NCI-H2081 (cell line): ENCODE results near the gene PSMA6.
"Not testable (repeated sequence)": the region's sequence is repeated elsewhere in the genome, so short reads cannot be mapped to it uniquely, and the experiment has no call there.

Experiments
- DNase-seq, 2 experiments: peaks; one replicate each; lab custom pipeline; 2025; lab: John Stamatoyannopoulos, UW

The PSMA6 gene

DNA sequence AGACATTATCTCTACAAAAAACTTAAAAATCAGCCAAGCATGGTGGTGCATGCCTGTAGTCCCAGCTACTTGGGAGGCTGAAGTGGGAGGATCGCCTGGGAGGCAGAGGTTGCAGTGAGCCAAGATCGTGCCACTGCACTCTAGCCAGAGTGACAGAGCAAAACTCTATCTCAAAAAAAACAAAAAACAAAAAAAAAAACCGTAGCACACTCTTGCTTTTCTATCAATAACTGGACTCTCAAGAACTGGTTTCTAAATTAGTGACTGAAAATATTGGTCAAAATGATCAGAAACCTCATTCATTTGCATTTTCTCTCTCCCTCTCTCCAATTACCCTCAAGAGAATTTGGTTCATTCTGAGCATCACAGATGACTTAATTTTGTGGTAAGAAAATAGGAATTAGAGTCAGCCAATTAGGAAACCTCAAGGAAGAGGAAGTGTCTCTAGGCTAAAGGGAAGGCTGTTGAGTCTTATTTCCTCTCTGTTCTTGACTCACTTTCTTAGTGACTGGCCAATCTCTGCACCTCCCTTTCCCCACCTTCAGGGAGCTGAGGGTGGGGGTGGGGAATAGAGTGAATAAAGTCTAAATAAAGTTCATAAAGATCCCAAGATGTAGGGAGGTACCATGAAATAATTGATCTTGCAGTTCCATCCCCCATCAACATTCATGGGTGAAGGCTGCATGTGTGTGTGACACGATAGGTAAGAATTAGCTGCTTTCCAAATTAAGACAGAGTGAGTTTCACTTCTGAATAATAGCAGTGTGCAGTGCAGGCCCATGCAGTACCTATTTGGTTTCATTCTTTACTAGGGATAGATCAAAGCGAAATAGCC lies 6.8 kb upstream of the PSMA6 start:
- no peak for DNase-seq

DNA sequence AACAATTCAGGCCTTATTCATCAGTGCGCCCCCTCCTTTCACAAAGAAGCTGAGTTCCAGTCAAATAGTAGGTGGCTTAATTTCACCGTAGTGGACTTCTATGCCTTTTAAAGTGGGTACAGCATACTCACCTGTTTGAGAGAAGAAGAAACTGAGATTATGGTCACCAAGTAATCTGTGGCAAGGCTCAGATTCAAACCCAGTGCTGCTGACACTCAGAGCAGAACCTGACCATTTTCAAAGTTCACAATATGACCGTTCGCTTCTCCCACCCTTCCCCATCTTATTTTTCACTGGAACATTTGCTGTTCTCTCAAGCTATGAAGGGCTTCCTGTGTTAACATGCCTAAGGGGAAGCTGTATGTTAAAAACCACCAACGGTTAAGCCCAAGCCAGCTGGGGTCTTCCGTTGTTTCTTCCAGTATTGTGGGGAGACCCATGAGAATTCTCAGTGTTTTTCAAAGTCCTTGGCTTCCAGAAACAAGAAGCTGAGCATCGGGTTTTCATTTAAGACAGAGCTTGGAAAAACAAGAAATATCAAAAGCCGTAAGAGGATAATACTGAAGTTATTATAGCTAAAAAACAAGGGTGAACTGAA lies 6.1 kb upstream of the PSMA6 start:
- DNase-seq: no peak

GRCh38 chr14:35286707-35287106 lies 5.5 kb upstream of the PSMA6 start:
- no peak for DNase-seq

DNA sequence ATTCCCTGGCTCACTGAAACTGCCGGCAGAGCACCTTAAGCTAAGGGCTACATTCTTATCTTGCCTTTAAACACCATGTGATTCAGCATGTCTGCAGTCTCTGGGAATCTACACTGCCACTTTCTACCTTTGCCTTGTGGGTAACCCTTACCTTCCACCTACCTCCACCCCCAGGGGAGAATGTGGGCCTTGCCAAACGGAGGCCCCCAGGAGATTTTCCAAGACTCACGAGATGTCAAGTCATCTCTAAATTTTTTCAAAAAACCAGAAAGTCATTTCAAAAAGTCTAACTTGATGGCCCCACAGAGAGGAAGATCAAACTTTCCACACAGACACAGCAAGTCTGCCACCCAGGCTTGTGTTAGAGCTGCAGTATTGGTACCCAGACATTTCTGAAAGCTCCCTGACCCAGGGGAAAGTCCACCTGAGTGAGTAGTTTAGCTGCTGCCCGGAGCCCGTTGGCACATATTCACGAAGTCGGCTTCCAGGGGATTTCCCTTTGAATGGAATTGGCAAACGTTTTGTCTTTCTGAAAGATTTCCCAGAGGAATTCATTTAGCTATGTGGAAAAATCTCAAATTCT lies 4.7 kb upstream of the PSMA6 start:
- DNase-seq: no peak

- DNase-seq: no peak
These were observed 2.6 kb upstream of the PSMA6 start for GRCh38 chr14:35289623-35290022.

DNA sequence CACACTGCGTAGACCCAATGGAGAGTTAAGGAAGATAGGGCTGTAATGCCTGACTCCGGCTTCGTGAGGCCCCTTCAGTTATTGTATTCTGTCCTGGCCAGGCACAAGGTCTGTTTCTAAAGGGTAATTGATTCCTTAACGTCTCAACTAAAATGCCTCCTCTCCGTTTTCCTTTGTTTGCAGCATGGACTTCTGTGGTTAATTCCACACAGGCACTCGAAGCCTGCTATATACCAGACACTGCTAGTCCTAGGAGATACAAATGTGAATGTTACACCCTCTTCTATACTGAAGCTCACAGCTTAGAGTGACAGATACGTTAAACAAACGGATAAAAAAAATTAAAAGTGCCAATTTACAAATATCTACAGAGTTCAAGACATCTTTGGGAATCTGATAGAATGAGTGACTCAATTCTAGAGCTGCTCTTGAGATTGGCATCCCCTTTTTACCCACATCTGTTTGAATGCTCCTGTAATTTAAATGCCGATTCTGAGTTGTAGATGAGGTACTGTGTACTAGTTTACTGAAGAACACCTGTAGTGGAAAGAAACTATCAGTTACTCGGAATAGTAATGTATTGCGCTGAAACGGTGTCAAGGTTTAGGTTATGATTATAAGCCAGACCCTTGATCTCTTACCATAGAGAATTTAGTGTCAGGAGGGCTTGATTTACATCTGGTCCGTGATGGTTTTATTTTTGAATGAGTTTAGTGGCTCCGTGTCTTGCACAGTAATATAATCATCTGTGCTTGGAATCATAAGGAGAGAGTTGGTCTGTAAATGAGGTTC lies 784 bp downstream of the PSMA6 start:
- DNase-seq: no peak

GRCh38 chr14:35295845-35296161 lies 3.6 kb downstream of the PSMA6 start:
- DNase-seq: no peak

DNA sequence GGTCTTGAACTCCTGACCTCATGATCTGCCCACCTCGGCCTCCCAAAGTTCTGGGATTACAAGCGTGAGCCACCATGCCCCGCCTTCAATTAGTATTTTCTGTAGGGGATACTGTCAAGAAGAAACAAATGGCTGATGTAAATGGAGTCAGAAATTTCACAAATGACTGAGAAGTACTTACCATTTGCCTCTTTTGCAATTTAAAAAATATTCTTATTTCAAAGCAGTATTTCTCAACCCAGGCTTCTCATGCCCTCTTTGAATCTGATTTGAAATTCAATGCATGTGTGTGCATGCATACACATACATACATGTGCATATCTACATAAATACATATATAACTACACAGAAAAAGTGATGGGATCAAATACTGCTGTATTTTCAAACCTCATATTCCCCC lies 4.4 kb downstream of the PSMA6 start:
- no peak for DNase-seq

GRCh38 chr14:35297706-35298105 lies 5.5 kb downstream of the PSMA6 start:
- DNase-seq: no peak

DNA sequence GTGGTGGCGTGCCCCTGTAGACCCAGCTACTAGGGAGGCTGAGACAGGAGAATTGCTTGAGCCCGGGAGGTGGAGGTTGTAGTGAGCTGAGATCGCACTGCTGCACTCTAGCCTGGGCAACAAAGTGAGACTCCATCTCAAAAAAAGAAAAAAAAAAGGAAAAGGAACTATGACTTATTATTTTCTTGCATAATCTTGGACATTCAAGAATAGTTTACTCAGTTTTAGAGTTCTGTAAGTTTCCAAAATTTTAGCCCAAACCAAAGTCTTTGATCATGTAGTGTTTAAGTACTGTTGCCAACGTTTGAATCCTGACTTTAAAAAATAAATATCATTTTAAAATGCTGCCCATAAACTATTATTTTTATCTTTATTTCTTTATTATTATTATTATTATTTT lies 6.2 kb downstream of the PSMA6 start:
- no peak for DNase-seq

GRCh38 chr14:35299708-35300107 lies 7.5 kb downstream of the PSMA6 start:
- DNase-seq: no peak

DNA sequence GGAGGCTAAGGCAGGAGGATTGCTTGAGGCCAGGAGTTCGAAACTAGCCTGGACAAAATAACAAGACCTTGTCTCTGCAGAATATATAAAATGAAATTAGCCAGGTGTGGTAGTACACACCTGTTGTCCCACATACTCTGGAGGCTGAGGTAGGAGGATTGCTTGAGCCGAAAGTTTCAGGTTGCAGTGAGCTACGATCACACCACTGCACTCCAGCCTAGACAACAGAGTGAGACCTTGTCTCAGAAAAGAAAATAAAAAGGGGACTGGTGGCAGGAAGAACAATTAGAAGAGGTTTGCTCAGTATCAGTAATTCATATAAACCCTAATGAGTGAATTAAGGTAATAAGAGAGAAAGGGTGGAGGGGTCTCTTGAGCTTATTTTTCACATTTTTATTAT lies 8.0 kb downstream of the PSMA6 start:
- no peak for DNase-seq

DNA sequence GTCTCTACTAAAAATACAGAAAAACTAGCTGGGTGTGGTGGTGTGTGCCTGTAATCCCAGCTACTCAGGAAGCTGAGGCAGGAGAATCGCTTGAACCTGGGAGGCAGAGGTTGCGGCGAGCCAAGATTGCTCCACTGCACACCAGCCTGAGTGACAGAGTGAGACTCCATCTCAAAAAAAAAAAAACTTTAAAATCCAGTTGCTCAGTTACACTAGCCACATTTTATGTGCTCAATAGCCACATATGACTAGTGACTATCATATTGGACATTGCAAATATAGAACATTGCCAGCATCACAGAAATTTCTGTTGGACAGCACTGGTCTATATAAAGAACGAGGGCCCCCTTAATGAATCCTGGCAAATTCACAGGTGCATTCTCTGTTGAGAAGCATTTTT lies 9.2 kb downstream of the PSMA6 start:
- DNase-seq: not testable (repeated sequence)

DNA sequence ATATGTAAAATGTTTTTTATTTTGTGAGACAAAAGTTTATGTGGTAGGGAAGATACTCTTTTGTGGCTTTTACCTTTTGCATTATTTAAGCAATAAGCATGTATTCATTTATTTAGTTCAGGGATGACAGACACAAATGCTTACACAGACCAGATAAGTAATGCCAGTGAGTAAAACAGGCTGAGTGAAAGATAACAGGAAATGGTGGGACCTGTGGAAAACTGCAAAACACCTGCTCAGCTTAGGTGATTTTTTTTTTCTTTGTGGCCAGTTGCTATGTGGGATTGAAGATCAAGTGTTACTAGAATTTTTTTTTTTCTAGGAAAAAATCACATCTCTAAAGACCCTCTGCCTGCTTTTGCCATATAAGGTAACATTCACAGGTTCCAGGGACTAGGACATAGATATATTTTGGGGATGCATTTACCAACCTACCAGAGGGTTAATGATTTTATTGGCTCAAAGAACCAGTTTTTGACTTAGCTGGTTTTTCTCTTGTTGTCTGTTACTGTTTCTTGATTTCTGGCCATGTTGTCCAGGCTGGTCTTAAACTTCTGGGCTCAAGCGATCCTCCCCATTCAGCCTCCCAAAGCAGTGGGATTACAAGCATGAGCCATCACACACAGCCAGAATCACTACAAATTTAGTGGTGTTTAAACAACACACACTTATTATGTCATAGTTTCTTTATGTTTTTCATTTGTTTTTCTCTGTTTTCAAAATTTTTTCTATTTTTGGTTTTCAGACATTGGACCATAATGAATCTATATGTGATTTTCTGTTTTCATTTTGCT lies 9.8 kb downstream of the PSMA6 start:
- no peak for DNase-seq

DNA sequence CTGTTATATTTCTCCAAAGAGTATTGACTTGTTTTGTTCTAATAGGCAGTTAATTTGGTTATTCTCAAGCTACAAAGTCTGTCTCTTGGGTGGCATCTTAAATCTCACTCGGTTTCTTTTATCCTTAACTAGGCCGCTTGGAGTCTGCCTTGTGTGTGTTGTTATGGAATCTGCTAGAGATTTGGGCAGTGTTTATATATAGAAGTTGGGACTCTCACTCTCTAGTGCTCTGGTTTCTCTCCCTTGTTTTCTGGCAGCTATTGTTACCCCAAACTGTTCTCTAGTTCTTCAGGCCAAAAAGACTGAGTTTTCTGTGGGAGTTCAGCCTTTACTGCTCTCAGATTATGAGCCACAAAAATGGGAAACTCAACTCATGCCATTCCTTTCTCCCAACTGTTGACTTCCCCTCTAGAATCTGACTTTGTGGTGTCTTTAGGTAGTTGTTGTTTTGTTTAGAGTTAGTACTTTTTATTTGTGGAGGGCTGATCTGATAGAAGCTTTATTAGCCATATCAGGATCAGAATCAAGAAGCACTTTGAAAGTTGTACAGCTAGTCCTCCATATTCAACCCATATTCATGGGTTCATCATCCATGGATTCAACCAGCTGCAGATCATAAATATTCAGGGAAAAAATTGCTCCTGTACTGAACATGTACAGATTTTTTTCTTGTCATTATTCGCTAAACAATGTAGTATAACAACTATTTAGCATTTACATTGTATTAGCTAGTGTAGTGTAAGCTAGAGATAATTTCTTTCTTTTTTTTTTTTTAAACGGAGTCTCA lies 11.2 kb downstream of the PSMA6 start:
- no peak for DNase-seq

- no peak for DNase-seq
These were observed 12.8 kb downstream of the PSMA6 start for GRCh38 chr14:35304812-35305462.

DNA sequence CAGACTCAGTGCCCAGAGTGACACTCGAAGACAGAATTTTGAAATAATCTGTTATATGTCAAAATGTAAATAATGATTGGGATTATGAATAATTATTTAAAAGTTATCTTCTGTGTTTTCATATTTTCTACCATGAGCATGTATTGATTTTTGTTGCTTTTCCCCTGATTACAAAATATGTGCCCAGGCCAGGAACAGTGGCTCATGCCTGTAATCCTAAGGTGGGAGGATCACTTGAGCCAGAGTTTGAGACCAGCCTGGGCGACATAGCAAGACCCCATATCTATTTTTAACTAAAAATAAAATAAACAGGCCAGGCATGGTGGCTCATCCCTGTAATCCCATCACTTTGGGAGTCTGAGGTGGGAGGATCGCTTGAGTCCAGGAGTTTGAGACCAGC lies 13.5 kb downstream of the PSMA6 start:
- no peak for DNase-seq

GRCh38 chr14:35306114-35306513 lies 13.9 kb downstream of the PSMA6 start:
- DNase-seq: no peak

DNA sequence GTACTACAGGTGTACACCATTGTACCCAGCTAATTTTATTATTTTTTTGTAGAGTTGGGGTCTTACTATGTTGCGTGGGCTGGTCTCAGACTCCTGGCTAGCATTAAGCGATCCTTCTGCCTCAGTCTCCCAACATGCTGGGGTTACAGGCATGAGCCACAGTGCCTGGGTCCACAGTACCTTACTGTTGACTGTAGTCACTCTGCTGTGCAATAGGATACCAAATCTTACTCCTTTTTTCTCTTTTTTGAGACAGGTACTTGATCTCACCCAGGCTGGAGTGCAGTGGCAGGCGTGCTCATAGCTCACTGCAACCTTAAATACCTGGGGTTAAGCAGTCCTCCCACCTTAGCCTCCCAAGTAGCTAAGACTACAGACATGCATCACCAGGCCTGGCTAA lies 25.6 kb downstream of the PSMA6 start:
- DNase-seq: no peak

DNA sequence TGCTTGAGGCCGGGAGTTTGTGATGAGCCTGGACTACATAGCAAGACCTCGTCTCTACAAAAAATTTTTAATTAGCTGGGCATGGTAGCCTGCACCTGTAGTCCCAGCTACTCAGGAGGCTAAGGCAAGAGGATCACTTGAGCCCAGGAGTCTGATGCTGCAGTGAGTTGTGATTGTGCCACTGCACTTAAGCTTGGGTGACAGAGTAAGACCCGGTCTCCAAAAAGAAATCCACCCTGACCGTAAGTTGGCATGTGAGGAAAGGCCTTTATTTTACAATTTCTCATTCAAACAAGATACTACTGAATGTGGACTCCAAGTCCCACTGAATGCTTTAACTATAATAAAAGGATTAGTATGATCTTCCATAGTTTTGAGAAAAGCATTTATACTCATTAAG lies 27.3 kb downstream of the PSMA6 start:
- DNase-seq: no peak

- no peak for DNase-seq
These were observed 28.3 kb downstream of the PSMA6 start for GRCh38 chr14:35320472-35320871.
